Measurements from ENCODE around the gene GCA. TPM values are rescaled to one million over a fixed set of nuclear protein-coding genes. Genes with fewer than 3 reads are reported as not detected.

GCA gene
- total and polyA plus RNA-seq, 2 of the 13 experiments (the other 11 are each of a cell fraction or from before 2014, with no cell fraction given) = 42.0 to 48.3 TPM

DNA sequence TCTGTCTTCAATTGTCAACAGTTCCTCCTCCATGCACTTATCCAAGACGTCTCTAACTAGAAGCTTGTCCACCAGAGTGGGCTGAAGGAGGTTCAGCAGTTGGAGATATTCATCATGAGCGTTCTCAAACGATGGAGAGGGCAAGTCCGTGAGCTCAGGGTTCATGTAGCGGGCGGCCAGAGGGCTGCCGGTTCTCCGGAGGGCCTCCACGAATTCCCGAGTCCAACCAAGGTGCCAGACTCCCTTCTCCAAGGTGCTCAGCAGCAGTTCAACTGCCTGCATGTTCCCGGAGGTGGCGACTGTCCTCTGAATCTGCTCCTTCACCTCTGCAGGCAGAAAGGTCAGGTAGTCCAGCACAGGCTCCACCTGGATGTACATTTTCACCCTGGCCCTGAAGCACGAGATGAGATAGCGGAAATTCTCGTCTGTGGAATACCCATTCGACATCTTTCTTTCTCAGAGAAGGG is 26.0 kb upstream of the GCA start (continued):
- TF ChIP-seq, protein P1, sequence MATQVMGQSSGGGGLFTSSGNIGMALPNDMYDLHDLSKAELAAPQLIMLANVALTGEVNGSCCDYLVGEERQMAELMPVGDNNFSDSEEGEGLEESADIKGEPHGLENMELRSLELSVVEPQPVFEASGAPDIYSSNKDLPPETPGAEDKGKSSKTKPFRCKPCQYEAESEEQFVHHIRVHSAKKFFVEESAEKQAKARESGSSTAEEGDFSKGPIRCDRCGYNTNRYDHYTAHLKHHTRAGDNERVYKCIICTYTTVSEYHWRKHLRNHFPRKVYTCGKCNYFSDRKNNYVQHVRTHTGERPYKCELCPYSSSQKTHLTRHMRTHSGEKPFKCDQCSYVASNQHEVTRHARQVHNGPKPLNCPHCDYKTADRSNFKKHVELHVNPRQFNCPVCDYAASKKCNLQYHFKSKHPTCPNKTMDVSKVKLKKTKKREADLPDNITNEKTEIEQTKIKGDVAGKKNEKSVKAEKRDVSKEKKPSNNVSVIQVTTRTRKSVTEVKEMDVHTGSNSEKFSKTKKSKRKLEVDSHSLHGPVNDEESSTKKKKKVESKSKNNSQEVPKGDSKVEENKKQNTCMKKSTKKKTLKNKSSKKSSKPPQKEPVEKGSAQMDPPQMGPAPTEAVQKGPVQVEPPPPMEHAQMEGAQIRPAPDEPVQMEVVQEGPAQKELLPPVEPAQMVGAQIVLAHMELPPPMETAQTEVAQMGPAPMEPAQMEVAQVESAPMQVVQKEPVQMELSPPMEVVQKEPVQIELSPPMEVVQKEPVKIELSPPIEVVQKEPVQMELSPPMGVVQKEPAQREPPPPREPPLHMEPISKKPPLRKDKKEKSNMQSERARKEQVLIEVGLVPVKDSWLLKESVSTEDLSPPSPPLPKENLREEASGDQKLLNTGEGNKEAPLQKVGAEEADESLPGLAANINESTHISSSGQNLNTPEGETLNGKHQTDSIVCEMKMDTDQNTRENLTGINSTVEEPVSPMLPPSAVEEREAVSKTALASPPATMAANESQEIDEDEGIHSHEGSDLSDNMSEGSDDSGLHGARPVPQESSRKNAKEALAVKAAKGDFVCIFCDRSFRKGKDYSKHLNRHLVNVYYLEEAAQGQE (IDR thresholded peaks at IDR 0.05; ENCODE audit: borderline replicate concordance in 1 of 2, low read depth in 1 of 2, low read length in 2 of 2) = 0 out of 4 replicates have a peak, but pooled peaks of 1 of the 2 experiments have one; percentile 10
- TF ChIP-seq TSC22D2 (CRISPR knock-in tag; IDR thresholded peaks at IDR 0.05; ENCODE audit: borderline replicate concordance) (no peak), THAP11 (CRISPR knock-in tag; IDR thresholded peaks at IDR 0.05) (peak; percentile 2; the same call in 1 of the 2 replicates), ZC3H4 (CRISPR knock-in tag; IDR thresholded peaks at IDR 0.05; ENCODE audit: borderline replicate concordance) (no peak), ZNF331 (CRISPR knock-in tag; IDR thresholded peaks at IDR 0.05) (no peak), ZNF605 (CRISPR knock-in tag; IDR thresholded peaks at IDR 0.05) (peak; percentile 51; the same call in 1 of the 2 replicates), ERF (CRISPR knock-in tag; IDR thresholded peaks at IDR 0.05) (no peak), SOX13 (IDR thresholded peaks at IDR 0.05) (no peak), SOX13 (CRISPR knock-in tag; conservative IDR thresholded peaks at IDR 0.05 in 1 of 2, IDR thresholded peaks at IDR 0.05 in 1 of 2) (no peak), FOXP1 (IDR thresholded peaks at IDR 0.05) (no peak), FOXP1 (CRISPR knock-in tag; IDR thresholded peaks at IDR 0.05) (no peak), YEATS4 (CRISPR knock-in tag; IDR thresholded peaks at IDR 0.05; ENCODE audit: borderline replicate concordance) (0 out of 2 replicates have a peak, but pooled peaks have one; percentile 31), FOXO1 (CRISPR knock-in tag; IDR thresholded peaks at IDR 0.05) (no peak)
- TF ChIP-seq, protein P2, sequence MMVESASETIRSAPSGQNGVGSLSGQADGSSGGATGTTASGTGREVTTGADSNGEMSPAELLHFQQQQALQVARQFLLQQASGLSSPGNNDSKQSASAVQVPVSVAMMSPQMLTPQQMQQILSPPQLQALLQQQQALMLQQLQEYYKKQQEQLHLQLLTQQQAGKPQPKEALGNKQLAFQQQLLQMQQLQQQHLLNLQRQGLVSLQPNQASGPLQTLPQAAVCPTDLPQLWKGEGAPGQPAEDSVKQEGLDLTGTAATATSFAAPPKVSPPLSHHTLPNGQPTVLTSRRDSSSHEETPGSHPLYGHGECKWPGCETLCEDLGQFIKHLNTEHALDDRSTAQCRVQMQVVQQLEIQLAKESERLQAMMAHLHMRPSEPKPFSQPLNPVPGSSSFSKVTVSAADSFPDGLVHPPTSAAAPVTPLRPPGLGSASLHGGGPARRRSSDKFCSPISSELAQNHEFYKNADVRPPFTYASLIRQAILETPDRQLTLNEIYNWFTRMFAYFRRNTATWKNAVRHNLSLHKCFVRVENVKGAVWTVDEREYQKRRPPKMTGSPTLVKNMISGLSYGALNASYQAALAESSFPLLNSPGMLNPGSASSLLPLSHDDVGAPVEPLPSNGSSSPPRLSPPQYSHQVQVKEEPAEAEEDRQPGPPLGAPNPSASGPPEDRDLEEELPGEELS (CRISPR knock-in tag; IDR thresholded peaks at IDR 0.05) = no peak
- TF ChIP-seq, protein P3, sequence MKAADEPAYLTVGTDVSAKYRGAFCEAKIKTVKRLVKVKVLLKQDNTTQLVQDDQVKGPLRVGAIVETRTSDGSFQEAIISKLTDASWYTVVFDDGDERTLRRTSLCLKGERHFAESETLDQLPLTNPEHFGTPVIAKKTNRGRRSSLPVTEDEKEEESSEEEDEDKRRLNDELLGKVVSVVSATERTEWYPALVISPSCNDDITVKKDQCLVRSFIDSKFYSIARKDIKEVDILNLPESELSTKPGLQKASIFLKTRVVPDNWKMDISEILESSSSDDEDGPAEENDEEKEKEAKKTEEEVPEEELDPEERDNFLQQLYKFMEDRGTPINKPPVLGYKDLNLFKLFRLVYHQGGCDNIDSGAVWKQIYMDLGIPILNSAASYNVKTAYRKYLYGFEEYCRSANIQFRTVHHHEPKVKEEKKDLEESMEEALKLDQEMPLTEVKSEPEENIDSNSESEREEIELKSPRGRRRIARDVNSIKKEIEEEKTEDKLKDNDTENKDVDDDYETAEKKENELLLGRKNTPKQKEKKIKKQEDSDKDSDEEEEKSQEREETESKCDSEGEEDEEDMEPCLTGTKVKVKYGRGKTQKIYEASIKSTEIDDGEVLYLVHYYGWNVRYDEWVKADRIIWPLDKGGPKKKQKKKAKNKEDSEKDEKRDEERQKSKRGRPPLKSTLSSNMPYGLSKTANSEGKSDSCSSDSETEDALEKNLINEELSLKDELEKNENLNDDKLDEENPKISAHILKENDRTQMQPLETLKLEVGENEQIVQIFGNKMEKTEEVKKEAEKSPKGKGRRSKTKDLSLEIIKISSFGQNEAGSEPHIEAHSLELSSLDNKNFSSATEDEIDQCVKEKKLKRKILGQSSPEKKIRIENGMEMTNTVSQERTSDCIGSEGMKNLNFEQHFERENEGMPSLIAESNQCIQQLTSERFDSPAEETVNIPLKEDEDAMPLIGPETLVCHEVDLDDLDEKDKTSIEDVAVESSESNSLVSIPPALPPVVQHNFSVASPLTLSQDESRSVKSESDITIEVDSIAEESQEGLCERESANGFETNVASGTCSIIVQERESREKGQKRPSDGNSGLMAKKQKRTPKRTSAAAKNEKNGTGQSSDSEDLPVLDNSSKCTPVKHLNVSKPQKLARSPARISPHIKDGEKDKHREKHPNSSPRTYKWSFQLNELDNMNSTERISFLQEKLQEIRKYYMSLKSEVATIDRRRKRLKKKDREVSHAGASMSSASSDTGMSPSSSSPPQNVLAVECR (CRISPR knock-in tag; IDR thresholded peaks at IDR 0.05; ENCODE audit: borderline replicate concordance) = no peak
- TF ChIP-seq, protein P4, sequence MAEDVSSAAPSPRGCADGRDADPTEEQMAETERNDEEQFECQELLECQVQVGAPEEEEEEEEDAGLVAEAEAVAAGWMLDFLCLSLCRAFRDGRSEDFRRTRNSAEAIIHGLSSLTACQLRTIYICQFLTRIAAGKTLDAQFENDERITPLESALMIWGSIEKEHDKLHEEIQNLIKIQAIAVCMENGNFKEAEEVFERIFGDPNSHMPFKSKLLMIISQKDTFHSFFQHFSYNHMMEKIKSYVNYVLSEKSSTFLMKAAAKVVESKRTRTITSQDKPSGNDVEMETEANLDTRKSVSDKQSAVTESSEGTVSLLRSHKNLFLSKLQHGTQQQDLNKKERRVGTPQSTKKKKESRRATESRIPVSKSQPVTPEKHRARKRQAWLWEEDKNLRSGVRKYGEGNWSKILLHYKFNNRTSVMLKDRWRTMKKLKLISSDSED (CRISPR knock-in tag; IDR thresholded peaks at IDR 0.05) = no peak
- TF ChIP-seq, protein P5, sequence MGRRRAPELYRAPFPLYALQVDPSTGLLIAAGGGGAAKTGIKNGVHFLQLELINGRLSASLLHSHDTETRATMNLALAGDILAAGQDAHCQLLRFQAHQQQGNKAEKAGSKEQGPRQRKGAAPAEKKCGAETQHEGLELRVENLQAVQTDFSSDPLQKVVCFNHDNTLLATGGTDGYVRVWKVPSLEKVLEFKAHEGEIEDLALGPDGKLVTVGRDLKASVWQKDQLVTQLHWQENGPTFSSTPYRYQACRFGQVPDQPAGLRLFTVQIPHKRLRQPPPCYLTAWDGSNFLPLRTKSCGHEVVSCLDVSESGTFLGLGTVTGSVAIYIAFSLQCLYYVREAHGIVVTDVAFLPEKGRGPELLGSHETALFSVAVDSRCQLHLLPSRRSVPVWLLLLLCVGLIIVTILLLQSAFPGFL (CRISPR knock-in tag; IDR thresholded peaks at IDR 0.05) = no peak
- TF ChIP-seq, protein P6, sequence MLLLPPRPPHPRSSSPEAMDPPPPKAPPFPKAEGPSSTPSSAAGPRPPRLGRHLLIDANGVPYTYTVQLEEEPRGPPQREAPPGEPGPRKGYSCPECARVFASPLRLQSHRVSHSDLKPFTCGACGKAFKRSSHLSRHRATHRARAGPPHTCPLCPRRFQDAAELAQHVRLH (CRISPR knock-in tag; IDR thresholded peaks at IDR 0.05; ENCODE audit: borderline replicate concordance, low read depth) = no peak
